Smooth muscle cell (in vitro differentiated cells): ENCODE results near the gene RTKN. TPM values are rescaled to one million over a fixed set of nuclear protein-coding genes. Genes with fewer than 3 reads are reported as not detected.

ENCODE experiments used
- DNase-seq: peaks from one replicate; lab custom pipeline; 2025; ENCODE audit not compliant: unreplicated experiment; lab: John Stamatoyannopoulos, UW
- H2AFZ ChIP-seq: fragments of 200-600 bp; sonication (generic); 2 replicates; pipeline ENCODE4 v1.6.0; 2016; ENCODE audit warnings: antibody characterized with exemption, low read depth, mild to moderate bottlenecking
- H3F3A ChIP-seq: fragments of 200-600 bp; sonication (generic); 2 replicates; pipeline ENCODE4 v1.6.0; 2017; ENCODE audit warnings: antibody characterized with exemption, low read depth
- H3K27ac ChIP-seq: fragments of 200-600 bp; sonication (generic); 2 replicates; pipeline ENCODE4 v1.5.1; 2016; ENCODE audit warnings: low read depth, mild to moderate bottlenecking
- H3K27me3 ChIP-seq: fragments of 200-600 bp; sonication (generic); 2 replicates; pipeline ENCODE4 v1.6.1; 2016; ENCODE audit warnings: low read depth, mild to moderate bottlenecking
- H3K36me3 ChIP-seq: fragments of 200-600 bp; sonication (generic); 2 replicates; pipeline ENCODE4 v1.5.1; 2016; ENCODE audit warnings: low read depth
- H3K4me1 ChIP-seq: fragments of 200-600 bp; sonication (generic); 2 replicates; pipeline ENCODE4 v1.5.1; 2016; ENCODE audit warnings: low read depth
- H3K4me2 ChIP-seq: fragments of 200-600 bp; sonication (generic); 2 replicates; pipeline ENCODE4 v1.6.0; 2016; ENCODE audit warnings: mild to moderate bottlenecking
- H3K4me3 ChIP-seq: fragments of 200-600 bp; sonication (generic); 2 replicates; pipeline ENCODE4 v1.5.1; 2016; ENCODE audit warnings: mild to moderate bottlenecking
- H3K79me2 ChIP-seq: fragments of 200-600 bp; sonication (generic); 2 replicates; pipeline ENCODE4 v1.6.0; 2016; ENCODE audit warnings: low read depth, mild to moderate bottlenecking
- H3K9ac ChIP-seq: fragments of 200-600 bp; sonication (generic); 2 replicates; pipeline ENCODE4 v1.6.0; 2016; ENCODE audit warnings: low read depth
- H3K9me3 ChIP-seq: fragments of 200-600 bp; sonication (generic); replicated peaks from 2 replicates; pipeline ENCODE4 v1.5.1; 2016; ENCODE audit warnings: low read depth
- H4K20me1 ChIP-seq: fragments of 200-600 bp; sonication (generic); 2 replicates; pipeline ENCODE4 v1.6.0; 2016; ENCODE audit warnings: low read depth
- CTCF ChIP-seq: fragments of 200-600 bp; sonication (generic); IDR thresholded peaks from 2 replicates; pipeline ENCODE4 v1.5.1; 2017; ENCODE audit warnings: borderline replicate concordance, mild to moderate bottlenecking, antibody characterized with exemption; ENCODE audit not compliant: insufficient read depth, poor library complexity, severe bottlenecking
- WGBS: methylation state at CpG from one replicate; pipeline ENCODE4 v1.1.7; 2016; ENCODE audit warnings: low lambda C conversion rate; 5-methylcytosine and 5-hydroxymethylcytosine counted together
- polyA plus RNA-seq: library from polyadenylated mRNA; unstranded; fragments of >200 nt; fragmentation: Nextera tagmentation; extraction: Ambion mirVana; gene quantifications from 2 replicates; pipeline ENCODE4 v1.2.1, GENCODE V29; 2016
- total RNA-seq: library from RNA; depleted of rRNA; stranded (reverse); fragments of >200 nt; gene quantifications from 2 replicates; pipeline ENCODE4 v1.2.3, GENCODE V29; 2014

RTKN gene
- total and polyA plus RNA-seq, 2 experiments from 2014 or later = 31.4 to 60.5 TPM

GRCh38 chr2:74481431-74481830 is 39.7 kb upstream of the RTKN start:
- peak overlapping the region; percentile 42 for H3K9ac ChIP-seq
- no peaks in the 10 kb centered on the region for H3K27me3 ChIP-seq
- 53% methylated on average over 3 of the region's 3 CpGs for whole genome bisulfite sequencing
- H3K9me3 ChIP-seq = no peaks in the 10 kb centered on the region
- peak overlapping the region; percentile 96 for H3K4me2 ChIP-seq
- H3K4me3 ChIP-seq = peak overlapping the region; percentile 79
- no peaks in the 10 kb centered on the region for H3F3A ChIP-seq
- no peaks in the 10 kb centered on the region for H4K20me1 ChIP-seq
- no peak overlapping the region for H3K27ac ChIP-seq
- H2AFZ ChIP-seq = no peak overlapping the region
- TF ChIP-seq CTCF = no peak
- no peaks in the 10 kb centered on the region for H3K36me3 ChIP-seq
- H3K79me2 ChIP-seq = peaks cover 47% of the 10 kb centered on the region
- H3K4me1 ChIP-seq = peaks cover 18% of the 10 kb centered on the region
- DNase-seq = no peak

DNA sequence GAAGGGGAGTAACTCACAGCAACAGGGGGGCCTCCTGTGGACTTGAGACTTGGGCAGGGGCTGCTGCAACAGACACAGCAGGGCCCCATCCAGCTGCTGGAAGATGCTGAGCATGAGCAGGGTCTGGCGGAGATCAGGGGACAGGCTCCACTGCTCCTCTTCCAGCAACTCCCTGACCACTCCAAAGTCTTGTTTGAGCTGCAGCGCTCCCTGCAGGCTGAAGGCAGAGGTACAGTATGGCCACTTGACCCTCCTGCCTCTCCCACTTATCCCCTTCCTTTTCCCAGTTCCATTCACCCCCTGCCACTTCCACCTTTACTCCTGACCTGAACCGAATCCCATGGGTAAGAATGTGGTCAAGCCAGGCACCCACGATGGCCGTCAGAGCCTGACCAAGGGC is 33.2 kb upstream of the RTKN start:
- no peak for DNase-seq
- H3K9ac ChIP-seq = no peak overlapping the region
- H3K4me2 ChIP-seq = no peak overlapping the region
- no peaks in the 10 kb centered on the region for H3K27me3 ChIP-seq
- H3K36me3 ChIP-seq = no peaks in the 10 kb centered on the region
- peak; percentile 31 for TF ChIP-seq CTCF
- no peak overlapping the region for H3K4me3 ChIP-seq
- H3F3A ChIP-seq = peaks cover 5% of the 10 kb centered on the region
- 95% methylated on average over 5 of the region's 5 CpGs for WGBS
- H3K4me1 ChIP-seq = peaks cover 12% of the 10 kb centered on the region
- no peak overlapping the region for H3K27ac ChIP-seq
- H2AFZ ChIP-seq = no peak overlapping the region
- no peaks in the 10 kb centered on the region for H4K20me1 ChIP-seq
- peaks cover 10% of the 10 kb centered on the region for H3K79me2 ChIP-seq
- no peaks in the 10 kb centered on the region for H3K9me3 ChIP-seq

DNA sequence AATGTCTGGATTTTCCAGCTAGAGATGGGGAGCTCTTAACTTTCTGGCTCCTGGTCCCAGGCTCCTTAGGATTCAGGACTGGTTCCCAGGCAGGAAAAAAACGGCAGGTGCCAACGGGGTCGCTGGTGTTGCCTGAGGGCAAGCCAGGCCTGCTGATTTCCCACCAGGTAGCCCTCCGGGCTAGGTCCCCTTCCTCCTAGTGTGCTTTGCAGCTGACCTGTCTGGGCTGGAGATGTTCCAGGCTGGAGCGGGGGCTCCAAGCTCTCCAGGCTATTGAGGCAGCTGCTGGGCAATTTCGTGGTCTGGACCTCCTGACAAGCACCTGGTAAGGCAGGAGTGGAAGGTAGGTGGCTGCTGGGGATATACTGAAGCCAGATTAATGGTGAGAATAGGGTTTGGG is 32.7 kb upstream of the RTKN start:
- no peak for DNase-seq
- WGBS = 96% methylated on average over 6 of the region's 6 CpGs
- H3K9me3 ChIP-seq = no peaks in the 10 kb centered on the region
- H3F3A ChIP-seq = peaks cover 5% of the 10 kb centered on the region
- no peaks in the 10 kb centered on the region for H3K27me3 ChIP-seq
- no peak for TF ChIP-seq CTCF
- no peaks in the 10 kb centered on the region for H3K36me3 ChIP-seq
- H3K4me2 ChIP-seq = no peak overlapping the region
- H2AFZ ChIP-seq = no peak overlapping the region
- H3K4me3 ChIP-seq = no peak overlapping the region
- H3K27ac ChIP-seq = no peak overlapping the region
- peaks cover 12% of the 10 kb centered on the region for H3K4me1 ChIP-seq
- H4K20me1 ChIP-seq = no peaks in the 10 kb centered on the region
- H3K79me2 ChIP-seq = peaks cover 8% of the 10 kb centered on the region
- H3K9ac ChIP-seq = no peak overlapping the region

- Histone ChIP-seq H3K4me2 (peak overlapping the region; percentile 89), H4K20me1 (no peaks in the 10 kb centered on the region), H3K4me3 (peak overlapping the region; percentile 65), H3K4me1 (peaks cover 12% of the 10 kb centered on the region), H3K36me3 (no peaks in the 10 kb centered on the region), H3K27me3 (no peaks in the 10 kb centered on the region), H3F3A (peaks cover 5% of the 10 kb centered on the region), H3K9me3 (no peaks in the 10 kb centered on the region), H3K9ac (peak overlapping the region; percentile 69), H3K79me2 (peaks cover 2% of the 10 kb centered on the region), H2AFZ (peak overlapping the region; percentile 88), H3K27ac (peak overlapping the region; percentile 91)
- no peak for TF ChIP-seq CTCF
- 22% methylated on average over 7 of the region's 7 CpGs for WGBS
- DNase-seq = no peak
Measured at GRCh38 chr2:74472945-74473258, 31.2 kb upstream of the RTKN start.
